RCC 7860 (cell line): ENCODE data around the gene PCBD1.
"Not testable (repeated sequence)": the region's sequence is repeated elsewhere in the genome, so short reads cannot be mapped to it uniquely, and the experiment has no call there.

ENCODE experiments used
- DNase-seq: peaks from one replicate; pipeline ENCODE4 v3.0.0-alpha.2; 2015; ENCODE audit warnings: low spot score
- FAIRE-seq: peaks from 2 replicates; lab custom pipeline; 2012; peaks lifted over from hg19 to GRCh38; lab: Jason Lieb, UNC

PCBD1 gene

GRCh38 chr10:70887804-70888800 lies at the start of gene PCBD1:
PCBD1 (minus strand) TSS chr10:70888565; CDS start chr10:70888533, 32 bp downstream.
- peak; percentile 48 for DNase-seq
- FAIRE-seq: no peak

GRCh38 chr10:70937661-70938060 lies 49.3 kb upstream of the PCBD1 start:
- DNase-seq (no peak), FAIRE-seq (no peak)

- no peak for FAIRE-seq
- DNase-seq: no peak
Measured at GRCh38 chr10:70936111-70936510, 47.7 kb upstream of the PCBD1 start.

GRCh38 chr10:70935631-70936030 lies 47.3 kb upstream of the PCBD1 start:
- no peak for FAIRE-seq
- DNase-seq: no peak

- FAIRE-seq: no peak
- DNase-seq: no peak
Measured at GRCh38 chr10:70935125-70935625, 46.8 kb upstream of the PCBD1 start.

- no peak for FAIRE-seq
- no peak for DNase-seq
Measured at GRCh38 chr10:70934701-70935100, 46.3 kb upstream of the PCBD1 start.

GRCh38 chr10:70932392-70933196 lies 44.2 kb upstream of the PCBD1 start:
- FAIRE-seq: no peak
- no peak for DNase-seq

GRCh38 chr10:70931168-70931815 lies 42.9 kb upstream of the PCBD1 start:
- peak; percentile 90 for FAIRE-seq
- DNase-seq: peak; percentile 80

- FAIRE-seq (no peak), DNase-seq (no peak)
Measured at GRCh38 chr10:70930263-70931000, 42.1 kb upstream of the PCBD1 start.

- FAIRE-seq (no peak), DNase-seq (no peak)
Measured at GRCh38 chr10:70928140-70928539, 39.8 kb upstream of the PCBD1 start.

- no peak for FAIRE-seq
- DNase-seq: no peak
Measured at GRCh38 chr10:70927189-70927943, 39.0 kb upstream of the PCBD1 start.

GRCh38 chr10:70926226-70927000 lies 38.0 kb upstream of the PCBD1 start:
- FAIRE-seq: no peak

GRCh38 chr10:70925377-70926225 lies 37.2 kb upstream of the PCBD1 start:
- FAIRE-seq: no peak

More at GRCh38 chr10:70926226-70927000, 38.0 kb upstream of the PCBD1 start:
- DNase-seq: no peak

GRCh38 chr10:70923696-70924095 lies 35.3 kb upstream of the PCBD1 start:
- FAIRE-seq (no peak), DNase-seq (no peak)

More at GRCh38 chr10:70925377-70926225, 37.2 kb upstream of the PCBD1 start:
- peak; percentile 6 for DNase-seq

GRCh38 chr10:70921285-70921684 lies 32.9 kb upstream of the PCBD1 start:
- FAIRE-seq: no peak

GRCh38 chr10:70920519-70920918 lies 32.2 kb upstream of the PCBD1 start:
- DNase-seq: no peak
- no peak for FAIRE-seq

More at GRCh38 chr10:70921285-70921684, 32.9 kb upstream of the PCBD1 start:
- no peak for DNase-seq

- DNase-seq, FAIRE-seq: not testable (repeated sequence)
Measured at GRCh38 chr10:70919906-70920305, 31.5 kb upstream of the PCBD1 start.
